EL (cell line): ENCODE measurements around the gene COL4A1.
A peak's percentile ranks its signal among the peaks of the same experiment; 100 is the strongest.

Source experiments
- DNase-seq: peaks from one replicate; pipeline ENCODE4 v3.0.0-alpha.2; 2016

COL4A1 gene

DNA sequence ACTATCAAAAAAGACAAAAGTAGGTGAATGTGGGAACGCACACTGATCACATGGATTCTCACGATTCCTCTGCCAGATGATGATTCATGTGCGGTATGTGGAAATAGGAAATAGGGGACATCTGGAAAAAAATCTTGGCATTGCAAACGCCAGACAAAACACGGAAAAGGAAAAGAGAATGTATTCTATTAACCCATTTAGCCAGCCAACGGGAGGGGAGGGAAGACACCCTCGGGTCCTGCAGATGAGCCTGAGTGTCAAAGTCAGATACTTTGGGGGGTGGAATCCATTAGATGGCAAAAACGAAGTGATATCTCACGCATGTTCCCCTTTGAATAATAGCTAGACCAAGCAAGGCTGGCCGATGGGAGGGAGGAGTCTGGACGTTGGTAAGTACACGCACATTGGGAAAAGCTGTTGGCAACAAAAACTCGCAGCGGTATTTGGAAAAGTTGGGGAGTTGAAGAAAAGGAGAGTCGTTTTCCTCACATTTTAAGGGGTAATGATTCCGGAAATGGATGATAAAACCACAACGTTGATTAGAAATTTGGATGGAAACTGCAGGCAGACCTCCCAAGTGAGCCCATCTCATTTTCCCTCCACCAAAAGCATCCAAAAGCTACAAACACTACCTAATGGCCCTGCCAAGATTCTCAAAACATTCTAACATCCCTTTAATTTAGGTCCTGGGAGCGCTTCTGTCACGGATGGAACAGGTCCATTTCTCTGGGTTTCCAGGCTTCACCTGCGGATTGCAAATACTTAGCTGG lies 73.6 kb downstream of the COL4A1 start:
- DNase-seq = peak; percentile 90

DNA sequence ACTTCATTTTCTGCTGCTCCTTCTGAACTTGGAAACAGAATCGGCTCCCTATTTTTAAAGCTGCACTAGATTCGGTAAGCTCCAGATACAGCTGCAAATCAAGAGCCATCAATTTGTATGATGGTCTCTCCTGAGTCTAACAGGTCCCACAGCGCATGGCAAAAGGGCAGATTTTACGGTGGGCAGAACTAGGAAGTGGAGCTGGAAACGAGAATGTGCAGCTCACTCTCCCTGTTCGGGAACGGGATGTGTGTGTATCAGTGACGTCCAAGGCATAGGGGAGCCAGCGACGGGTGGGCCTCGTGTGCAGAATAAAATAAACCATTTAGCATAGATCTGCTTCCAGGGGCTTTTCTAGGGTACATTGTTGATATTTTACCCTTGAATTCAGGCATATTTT lies 74.2 kb downstream of the COL4A1 start:
- peak; percentile 68 for DNase-seq

DNA sequence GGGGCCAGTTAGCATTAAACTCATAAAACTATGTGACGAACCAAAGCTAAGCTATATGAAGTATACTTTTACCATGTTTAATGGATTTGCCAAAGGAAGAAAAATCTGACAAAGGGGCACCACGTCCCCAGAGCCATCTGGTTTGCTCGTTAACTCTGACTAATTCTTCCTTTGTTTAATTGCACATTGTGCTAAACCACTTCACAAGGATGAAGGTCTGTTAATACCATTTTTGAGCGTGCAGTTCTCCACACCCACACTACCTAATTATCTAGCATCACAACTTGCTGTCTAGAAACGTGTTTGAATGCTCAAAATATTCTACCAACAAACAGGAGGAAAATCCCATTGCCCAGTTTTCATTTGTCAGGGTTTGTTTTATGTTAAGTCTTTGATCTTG lies 74.8 kb downstream of the COL4A1 start:
- DNase-seq = no peak

DNA sequence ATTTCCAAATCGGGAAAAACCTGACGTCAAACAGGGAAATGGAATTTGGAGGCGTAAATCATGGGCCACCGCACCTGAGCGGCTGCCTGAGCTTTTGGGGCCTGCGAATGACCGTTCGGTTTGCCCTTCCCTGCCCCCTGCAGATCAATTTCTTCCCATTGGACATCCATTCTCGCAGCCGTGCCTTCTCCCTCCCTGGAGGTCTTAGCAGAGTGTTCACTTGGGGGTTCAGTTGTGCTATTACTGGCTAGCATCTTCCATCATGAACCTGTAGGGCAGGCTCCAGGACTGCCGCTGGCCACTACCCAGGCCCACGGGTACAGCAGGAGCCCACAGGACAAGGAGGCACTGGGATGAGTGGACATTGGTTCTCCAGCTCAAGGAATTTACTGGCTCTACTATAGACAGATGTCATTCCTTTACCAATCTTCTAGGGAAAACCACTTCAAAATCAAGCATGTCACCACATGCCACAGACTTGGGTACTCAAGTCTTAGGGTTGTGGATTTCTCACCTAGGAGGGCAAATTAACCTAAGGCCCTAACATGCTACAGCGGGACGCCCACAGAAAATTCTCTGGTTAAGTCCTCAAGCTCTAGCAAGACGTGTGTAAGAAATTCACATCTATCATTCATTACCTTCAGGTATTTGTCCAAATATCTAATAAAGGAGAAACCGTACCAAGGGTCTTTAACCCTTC lies 75.5 kb downstream of the COL4A1 start:
- no peak for DNase-seq

DNA sequence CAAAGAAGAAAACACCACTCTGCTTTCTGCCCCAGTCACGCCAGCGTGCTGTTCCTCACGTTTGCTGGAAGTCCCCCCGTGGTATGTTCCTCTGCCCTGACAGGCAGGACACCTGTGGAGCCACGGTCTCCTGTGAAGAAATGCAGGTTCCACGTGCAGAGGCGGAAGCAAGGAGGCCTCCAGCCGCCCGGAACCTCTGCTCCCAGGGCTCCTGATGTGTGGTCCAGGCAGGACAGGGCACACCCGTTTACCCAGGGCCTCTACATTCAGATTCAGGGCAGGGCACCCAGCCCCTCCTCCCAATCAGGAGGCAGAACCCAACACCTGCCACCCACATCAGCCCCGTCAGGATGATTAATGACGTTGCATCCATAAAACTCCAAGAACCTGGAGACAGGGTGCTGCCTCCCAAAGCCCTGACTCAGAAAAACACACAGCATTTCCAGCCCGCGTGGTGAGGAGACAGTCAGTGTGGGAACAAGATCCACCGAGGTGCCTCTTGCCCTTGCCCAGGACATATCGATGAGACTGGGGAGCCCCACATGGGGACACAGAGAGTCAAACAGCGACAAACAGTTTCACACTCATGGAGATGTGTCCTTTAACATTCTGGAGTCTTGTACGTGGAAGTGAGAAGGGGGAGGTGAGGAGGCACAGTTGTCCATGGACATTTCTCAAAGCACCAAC lies 76.2 kb downstream of the COL4A1 start:
- no peak for DNase-seq

DNA sequence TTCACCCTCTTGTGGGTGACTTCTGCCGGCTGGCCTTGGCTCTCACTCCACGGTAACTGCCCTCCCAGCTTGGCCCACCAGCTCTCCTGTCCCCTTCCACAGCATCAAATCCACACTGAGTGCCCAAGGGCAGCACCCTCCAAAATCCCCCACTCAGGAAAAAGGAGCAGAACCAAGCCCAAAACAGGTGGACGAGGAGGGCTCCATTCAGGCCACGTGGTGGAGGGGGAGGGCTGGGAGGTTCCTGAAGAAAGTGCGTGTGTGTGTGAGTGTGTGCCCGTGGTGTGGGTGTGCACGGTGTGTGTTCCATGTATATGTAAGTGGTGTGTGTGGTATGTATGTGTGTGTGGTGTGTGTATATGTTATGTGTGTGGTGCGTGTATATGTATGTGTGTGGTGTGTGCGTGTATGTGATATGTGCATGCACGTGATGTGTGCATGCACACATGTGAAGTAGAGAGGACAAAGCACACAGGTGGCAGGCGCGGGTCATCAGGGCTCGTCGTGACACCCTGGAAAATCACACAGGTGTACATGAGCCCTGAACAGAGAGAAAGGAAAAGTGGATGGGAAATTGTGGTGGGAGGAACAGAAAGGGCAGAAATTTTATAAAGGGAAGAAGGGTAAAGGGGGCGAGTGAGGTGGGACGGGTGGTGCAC lies 76.9 kb downstream of the COL4A1 start:
- no peak for DNase-seq

DNA sequence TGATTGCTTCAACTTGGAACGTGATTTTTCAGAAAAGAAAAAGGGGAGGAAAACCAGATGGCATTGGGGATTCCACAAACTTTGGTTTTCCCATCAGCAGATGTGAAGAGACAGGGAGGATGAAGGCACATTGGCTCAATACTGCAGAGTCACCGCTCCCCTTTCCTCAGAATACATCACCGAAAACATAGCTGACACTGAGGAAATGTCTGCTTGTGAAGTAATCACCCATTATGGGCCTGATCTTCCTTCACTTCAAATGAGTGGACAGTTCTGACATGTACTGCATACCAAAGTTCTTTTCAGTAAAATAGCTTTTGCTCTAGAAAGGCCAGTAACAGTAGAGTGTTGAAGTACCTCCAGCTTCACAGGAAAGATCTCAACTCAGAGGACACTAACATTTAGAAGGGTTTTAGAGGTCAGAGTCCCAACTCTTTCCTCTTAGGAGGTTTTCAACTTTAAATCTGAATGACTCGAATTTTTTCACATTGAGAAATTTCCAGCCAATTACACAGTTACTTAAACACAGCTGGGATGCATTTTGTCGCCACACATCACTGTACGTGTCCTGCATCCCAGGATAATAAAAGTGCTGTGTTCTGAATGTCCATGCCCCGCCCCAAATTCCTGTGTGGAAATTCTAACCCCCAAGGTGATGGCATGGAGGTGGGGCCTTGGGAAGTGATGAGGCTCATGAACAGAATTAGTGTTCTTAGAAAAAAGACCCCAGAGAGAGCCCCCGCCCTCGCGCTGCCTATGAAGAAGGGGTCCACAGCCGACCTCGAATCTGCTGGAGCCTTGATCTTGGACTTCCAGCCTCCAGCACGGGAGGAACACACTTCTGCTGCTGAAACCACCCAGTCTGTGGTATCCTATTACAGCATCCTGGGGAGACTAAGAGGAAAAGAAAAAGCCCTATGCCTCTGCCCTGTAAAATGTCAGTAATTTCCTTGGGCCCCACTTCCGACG lies 77.7 kb downstream of the COL4A1 start:
- DNase-seq = peak; percentile 36

DNA sequence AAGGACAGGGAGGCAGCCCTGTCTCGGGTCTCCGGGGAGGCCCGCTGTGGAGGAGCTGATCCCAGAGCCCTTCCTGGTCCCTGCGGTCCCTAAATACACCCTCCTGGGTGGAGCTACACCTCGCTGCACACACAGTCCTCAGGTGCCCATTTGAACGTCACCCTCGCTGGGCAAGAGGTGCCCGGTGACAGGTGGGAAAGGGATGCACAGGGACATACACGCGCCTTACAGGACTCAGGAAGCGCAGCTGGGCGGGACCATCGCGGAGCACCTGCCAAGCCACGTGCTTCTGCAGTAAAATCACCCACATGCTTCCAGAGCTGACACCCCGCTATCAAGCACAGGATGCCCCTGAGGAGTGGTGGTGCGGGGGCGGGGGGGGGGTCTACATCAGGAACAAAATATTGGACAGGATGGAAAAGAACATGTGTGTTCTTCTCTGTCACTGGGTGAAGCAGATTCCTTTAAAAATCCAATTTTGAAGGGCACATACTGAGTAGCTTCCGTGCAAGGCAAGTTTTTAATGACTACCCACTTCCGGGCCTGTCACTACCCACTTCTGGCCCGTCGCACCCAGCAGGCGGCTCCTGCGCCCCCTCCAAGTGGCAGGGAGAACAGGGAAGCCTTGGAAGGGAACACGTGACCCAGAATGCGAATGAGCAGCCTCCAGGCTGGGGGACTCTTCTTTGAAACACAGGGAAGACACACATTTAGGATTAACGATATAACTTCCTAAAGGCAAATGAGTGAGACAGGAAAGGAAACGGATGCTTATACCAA lies 78.9 kb downstream of the COL4A1 start:
- no peak for DNase-seq

DNA sequence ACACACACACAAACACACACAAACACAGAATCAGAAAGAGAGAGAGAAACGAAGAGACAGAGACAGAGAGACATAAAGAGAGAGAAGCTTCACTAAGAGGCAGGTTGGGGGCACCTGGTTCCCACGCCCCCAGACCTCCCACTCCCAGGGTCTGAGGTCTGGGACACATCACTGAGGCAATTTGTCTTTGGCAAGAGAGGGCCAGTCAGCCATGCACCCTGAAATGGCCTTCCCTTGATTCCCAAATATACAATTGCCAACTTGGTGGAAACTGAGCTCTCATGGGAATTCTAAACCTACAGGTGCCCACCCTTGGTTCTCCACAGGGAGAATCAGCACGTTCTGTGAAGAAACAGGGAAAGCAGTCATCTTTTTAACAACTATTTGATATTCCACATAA lies 79.5 kb downstream of the COL4A1 start:
- no peak for DNase-seq

DNA sequence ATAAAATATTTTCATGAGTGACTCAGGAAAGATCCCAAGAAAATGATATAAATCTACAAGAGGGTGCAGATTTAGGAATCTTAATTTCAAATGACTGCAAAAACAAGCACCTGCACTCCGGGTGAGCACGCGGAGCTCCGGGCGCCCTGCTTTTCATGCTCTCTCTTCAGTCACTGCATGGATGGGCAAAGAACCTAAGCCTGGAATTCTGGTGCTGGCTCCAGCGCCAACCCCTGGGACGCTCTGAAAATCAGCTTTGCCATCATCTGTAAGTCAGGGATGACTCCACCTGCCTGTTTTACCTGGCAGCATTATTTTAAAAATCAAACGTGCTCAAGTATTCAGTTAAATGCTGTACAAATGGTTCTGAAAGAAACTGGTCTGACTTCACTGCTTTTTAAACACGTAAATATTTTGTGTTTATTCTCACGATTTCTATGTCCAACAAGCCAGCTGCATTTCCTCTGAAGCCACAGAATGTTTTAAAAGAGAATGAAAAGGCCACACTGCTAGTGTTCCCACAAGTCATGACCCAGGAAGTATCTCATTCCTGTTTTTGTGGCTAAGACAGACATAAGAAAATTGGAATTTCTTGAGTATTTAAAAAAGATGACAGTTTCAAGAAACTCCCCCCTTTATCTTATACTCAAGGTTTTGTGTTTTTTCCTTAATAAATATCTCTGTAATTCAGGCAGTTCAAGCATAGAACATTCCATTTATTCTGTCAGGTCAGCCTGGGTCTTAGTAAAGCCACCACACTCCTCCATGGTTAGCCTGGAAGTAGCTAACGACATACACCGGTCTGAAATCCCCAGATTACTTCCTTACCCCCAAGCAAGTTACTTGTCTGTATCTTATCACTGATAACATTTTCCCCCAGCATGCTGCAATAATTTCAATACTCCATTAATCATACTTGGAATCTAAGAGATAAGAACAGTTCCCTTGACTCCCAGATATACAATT lies 81.1 kb downstream of the COL4A1 start:
- DNase-seq = peak; percentile 65

DNA sequence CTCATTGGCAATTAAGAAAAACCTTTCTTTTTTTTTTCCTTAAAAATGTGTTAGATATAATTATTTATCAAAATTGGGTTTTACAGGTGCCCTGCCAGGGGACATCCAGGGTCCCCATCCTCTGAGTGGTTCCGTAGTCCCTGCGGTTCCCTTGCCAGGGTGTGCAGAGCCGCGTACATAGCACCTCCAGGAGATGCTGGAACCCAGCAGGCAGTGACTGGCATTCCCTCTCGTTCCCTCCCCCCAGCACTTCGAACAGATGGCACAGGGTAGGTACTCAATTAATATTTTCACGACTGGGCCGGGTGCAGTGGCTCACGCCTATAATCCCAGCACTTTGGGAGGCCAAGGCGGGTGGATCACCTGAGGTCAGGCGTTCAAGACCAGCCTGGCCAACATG lies 82.0 kb downstream of the COL4A1 start:
- no peak for DNase-seq

DNA sequence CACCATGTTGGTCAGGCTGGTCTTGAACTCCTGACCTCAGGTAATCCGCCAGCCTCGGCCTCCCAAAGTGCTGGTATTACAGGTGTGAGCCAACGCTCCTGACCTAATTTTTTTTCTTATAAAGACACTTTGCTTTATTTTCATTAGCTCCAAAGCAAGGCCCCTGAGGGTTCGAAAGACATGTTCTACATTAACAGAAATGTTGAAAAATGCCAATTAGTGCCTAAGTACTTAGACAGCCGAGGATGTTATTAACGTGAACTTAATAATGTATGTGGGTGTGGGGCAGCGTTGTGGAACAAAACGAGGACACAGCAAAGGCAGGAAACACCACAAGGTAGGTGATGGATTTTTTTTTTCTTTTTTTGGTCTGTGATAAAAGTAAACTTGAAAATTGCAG lies 82.4 kb downstream of the COL4A1 start:
- no peak for DNase-seq

DNA sequence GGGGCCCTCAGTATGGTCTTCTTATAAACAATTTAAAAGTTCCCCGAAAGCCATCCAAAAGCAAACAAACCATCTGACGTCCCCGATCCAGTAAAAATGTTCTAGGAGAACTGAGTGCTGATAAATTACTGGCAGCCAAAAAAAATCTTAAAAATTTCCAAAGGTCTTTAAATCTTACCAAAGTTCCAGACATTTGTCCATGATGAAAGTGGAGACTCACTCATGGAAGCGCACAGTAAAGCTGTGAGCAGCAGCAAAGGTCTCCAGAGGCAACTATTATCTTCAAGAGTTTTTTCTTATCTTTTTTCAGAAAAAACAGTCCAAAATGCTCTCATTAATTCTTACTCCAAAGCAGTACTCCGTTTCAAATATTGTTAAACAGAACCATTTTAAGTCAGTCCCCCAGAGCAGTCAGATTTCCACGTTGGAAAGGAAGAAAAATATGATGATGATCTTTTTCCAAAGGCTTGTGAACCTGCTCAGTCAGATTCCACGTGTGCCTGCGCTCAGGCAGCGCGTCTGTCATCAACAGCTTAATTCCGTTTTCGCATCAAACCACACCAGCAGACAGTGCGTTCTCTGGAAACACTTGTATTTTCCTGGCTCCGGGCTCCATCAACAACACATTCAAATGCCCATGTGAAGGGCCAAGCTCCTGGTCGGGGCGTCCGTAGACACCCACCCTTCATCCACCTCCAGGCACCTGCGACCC lies 85.4 kb downstream of the COL4A1 start:
- no peak for DNase-seq

DNA sequence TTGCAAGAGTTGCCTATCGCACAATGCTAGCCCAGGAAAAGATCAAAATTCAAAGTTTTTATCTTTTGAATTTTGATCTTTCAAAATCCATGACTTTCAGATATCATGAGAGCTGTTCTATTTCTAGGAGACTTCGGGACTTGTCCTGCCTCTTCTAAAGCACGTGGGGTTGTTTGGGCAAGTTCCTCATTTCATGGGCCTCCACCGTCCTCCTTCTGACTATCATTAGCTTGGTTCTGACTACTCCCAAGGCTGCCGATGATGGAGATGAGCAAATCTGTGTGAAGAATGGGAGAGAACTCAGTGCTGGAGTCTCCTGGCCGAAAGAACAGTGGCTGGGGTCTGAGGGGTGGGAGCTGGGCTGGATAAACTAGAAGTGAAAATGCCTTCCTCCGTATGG lies 86.5 kb downstream of the COL4A1 start:
- no peak for DNase-seq

DNA sequence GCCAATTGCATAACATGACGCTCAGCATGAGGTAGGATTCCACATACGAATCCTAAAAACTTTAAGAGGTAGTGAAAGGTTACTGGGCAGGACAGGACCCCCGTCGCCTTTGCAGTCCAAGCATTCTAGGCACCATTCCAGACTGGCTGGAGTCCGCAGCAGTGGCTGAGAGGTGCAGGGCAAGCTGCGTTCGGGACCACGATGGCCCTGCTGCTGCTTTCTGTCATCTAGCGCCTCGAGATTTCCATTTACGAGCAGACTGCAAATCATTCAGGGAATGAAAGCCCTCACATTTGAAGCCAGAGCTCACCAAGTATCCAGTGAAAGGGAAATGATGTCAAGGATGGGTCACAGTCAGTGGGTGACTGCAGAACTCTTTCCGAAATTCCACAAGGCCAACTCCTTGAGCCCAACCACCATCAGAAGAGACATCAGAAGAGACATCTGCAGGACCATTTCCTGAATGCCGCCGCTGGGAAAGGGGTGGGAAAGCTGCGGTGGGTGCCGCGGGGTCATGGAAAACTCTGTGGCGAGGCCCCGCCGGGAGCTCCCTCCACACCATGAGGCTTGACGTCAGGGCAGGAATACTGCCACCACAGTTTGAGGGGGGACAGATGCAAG lies 88.3 kb downstream of the COL4A1 start:
- no peak for DNase-seq

DNA sequence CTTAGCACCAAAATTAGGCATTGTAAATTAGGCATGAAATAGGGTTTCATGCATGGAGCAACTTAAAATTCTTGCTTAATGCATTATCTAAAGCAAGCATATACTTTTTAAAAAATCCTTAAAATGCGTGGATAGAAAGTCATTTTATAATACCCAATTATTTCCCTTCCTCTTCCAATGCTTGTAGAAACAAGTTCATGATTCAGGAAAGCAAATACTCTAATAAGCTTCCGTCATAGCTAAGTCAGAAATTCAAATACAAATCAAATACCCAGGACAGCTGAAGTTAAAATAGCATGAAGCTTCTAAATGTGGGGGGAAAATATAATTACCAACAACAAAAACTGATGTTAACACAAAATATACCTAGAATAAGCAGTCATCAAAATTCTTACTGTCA lies 89.1 kb downstream of the COL4A1 start:
- DNase-seq = no peak

DNA sequence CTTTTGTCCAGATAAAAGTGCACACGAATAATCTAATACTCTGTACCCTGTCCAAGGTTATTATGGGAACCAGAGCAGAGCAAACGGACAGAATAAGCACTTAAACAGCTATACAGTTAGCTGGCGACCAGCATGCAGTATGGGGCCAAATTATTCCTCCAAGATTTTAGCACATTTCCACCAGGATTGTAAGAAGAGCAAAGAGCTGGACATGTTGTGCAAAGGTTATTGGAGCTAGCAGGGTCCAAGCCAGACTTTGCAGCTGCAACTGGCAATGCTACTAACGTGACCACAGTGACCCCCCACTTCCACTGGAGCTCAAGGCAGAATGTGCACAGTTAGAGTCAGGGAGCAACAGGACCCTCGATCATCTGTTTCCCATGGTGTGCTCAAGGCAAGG lies 89.9 kb downstream of the COL4A1 start:
- DNase-seq = no peak

DNA sequence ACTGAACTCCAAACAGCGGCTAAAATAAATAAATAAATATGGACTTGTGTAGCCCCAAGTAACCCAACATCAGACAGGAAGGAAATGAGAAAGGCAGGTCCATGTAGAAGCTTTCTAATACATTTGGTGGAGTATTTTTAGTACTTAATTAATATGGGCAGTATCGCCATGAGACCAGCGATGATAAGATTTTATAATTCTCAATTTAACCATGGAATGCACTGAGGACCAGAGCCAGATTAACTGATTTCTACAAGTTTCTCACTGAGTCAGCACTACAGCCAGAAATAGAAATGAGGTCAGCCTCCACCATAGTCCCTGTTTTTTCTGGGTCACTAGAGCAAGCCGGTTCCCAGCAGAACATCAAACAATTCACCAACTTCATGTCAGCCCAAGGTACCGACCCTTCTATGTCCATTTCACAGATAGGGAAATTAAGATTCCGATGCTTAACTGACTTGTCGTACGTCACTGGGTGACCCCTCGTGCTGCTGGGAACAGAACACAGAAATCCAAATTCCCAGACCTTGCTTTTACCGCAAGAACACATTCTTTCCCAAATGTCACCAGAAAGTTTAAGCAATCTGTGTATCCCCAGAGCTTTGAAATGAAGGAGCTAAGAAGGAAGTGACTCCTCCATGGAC lies 90.4 kb downstream of the COL4A1 start:
- peak; percentile 68 for DNase-seq

DNA sequence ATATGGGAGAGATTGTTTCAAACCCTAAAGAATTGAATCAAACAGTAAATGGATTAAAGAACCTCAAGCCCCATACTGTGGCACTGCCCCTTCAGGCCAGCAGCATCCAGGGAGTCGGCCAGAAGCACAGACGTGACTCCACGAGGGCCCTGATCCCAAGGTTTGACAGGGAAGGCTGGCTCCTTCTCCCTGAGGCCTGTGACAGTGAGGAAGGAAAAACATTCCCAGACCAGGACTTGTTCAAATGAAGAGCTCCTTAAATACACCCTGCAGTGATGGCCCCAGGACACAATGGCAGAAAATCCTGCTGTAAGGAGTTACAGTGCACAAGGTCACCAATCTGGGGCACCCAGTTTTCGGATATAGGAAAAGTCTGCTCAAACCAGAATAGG lies 91.0 kb downstream of the COL4A1 start:
- no peak for DNase-seq
